ENCODE measurements around the gene EIF4E3.

EIF4E3 gene

GRCh38 chr3:71647751-71648150 is 77.5 kb downstream of the EIF4E3 start:
- no peak for DNase-seq (ENCODE audit: low read depth)

DNA sequence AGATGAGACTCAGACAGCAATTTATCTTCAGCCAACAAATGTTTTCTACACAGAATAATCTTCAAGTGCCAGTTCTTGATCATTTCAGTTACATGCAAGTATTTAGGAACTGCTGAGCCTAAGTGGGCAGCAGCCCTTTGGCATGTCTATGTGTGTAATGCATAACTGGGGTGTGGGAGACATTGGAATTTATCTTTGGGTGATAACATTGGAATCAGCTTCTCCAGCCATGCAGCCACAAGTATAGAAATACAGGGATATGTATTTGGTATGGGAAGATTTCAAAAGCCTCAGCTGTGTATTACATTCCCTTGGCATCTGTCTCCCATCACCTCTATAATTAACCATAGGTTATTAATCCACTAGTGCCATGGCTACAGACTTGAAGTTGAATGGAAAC is 78.2 kb downstream of the EIF4E3 start:
- DNase-seq (ENCODE audit: low read depth) = no peak

- no peak for DNase-seq (ENCODE audit: low read depth)
Measured at GRCh38 chr3:71645140-71645539, 80.1 kb downstream of the EIF4E3 start.

- no peak for DNase-seq (ENCODE audit: low read depth)
Measured at GRCh38 chr3:71641674-71642073, 83.5 kb downstream of the EIF4E3 start.

- DNase-seq (ENCODE audit: low read depth) = no peak
Measured at GRCh38 chr3:71640331-71640983, 84.7 kb downstream of the EIF4E3 start.

DNA sequence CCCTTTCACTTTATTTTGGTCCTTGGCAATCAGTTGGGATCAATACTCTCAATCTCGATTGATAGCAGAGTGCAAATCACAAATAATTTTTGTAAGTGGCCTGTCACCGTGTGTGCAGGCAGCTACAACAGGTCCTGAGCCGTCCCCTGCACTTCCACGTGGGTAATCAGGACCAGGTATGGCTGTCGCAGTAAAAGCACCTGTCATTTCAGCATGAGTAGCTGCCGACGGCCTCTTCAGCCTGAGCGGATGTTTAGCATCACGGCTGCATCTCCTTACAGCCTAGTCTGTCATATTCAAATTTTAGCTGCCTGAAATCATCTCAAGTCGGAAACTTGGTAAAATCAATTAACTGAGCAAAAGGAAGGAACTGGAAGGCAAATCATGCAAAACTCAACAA is 88.7 kb downstream of the EIF4E3 start:
- DNase-seq (ENCODE audit: low read depth) = no peak

DNA sequence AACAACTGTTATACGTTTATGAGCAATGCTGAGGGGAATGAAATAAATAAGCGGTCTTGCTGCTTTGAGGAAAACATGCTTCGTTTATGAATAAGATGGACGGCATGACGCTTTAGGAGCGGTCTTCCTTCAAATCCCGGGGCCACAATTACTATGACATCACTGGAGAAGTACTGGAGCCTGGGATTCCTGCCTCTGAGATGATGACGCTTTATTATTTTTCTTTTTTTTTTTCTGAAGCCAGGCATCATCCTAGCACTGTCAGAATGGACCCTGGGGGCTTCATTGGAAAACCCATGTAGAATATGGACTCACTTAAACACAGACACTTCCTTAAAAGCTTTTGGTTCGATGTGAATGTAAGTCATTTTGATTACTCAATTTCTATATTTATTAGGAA is 89.2 kb downstream of the EIF4E3 start:
- no peak for DNase-seq (ENCODE audit: low read depth)

GRCh38 chr3:71634671-71635070 is 90.5 kb downstream of the EIF4E3 start:
- DNase-seq (ENCODE audit: low read depth) = no peak

- DNase-seq (ENCODE audit: low read depth) = no peak
Measured at GRCh38 chr3:71629711-71630110, 95.5 kb downstream of the EIF4E3 start.

- DNase-seq (ENCODE audit: low read depth) = no peak
Measured at GRCh38 chr3:71629289-71629688, 95.9 kb downstream of the EIF4E3 start.

DNA sequence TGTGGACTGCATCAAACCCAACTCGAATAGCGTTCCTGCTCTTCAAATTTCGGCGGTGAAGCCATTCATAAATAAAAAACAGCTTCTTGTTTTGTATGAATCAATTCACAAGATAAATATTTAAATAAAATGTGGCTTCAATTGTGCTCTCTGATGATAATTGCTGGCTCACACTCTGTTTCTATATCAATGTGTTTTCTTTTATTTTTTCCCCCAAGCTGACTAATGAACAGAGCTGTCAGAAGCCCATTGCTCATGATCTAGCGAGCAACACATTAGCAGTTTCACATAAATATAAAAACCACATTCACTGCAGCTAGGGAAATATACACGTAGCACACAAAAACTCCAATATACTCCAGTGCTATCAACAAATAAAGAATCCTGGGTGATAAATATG is 96.7 kb downstream of the EIF4E3 start:
- no peak for DNase-seq (ENCODE audit: low read depth)

- DNase-seq (ENCODE audit: low read depth) = no peak
Measured at GRCh38 chr3:71625676-71626075, 99.5 kb downstream of the EIF4E3 start.
